HepG2 (cell line): Measurements from ENCODE around the gene TBCE.

Experiments
- ESRRA ChIP-seq: sonication (generic); formaldehyde crosslinking; IDR thresholded peaks from 2 replicates; pipeline ENCODE4 v1.5.1; 2020; ENCODE audit warnings: mild to moderate bottlenecking, low read depth, missing genetic modification reagents
- FIP1L1 ChIP-seq: fragments of 200-400 bp; formaldehyde crosslinking; IDR thresholded peaks from 2 replicates; pipeline ENCODE4 v1.6.1; 2018; ENCODE audit warnings: low read depth, mild to moderate bottlenecking, low read length, moderate library complexity, borderline replicate concordance; ENCODE audit not compliant: insufficient read depth
- FOXP1 ChIP-seq, 2 experiments: fragments of 450-650 bp in 1 of 2; IDR thresholded peaks; 2 replicates each; pipeline ENCODE4 v1.6.1; 2017 to 2018; ENCODE audit warnings: antibody characterized with exemption in 1 of 2
- MXD1 ChIP-seq: sonication (generic); formaldehyde crosslinking; IDR thresholded peaks from 2 replicates; pipeline ENCODE4 v1.4.0; 2020; ENCODE audit warnings: mild to moderate bottlenecking, missing genetic modification reagents
- SOX5 ChIP-seq: IDR thresholded peaks from 2 replicates; pipeline ENCODE4 v1.6.1; 2016; ENCODE audit warnings: borderline replicate concordance
- TCF7 ChIP-seq: sonication (generic); IDR thresholded peaks from 2 replicates; pipeline ENCODE4 v1.6.1; 2016; ENCODE audit warnings: antibody characterized with exemption, low read depth
- ZNF274 ChIP-seq: sonication (generic); formaldehyde crosslinking; IDR thresholded peaks from 2 replicates; pipeline ENCODE4 v1.5.1; 2020; ENCODE audit warnings: mild to moderate bottlenecking, missing genetic modification reagents
- ZNF598 ChIP-seq: sonication (generic); formaldehyde crosslinking; IDR thresholded peaks from 2 replicates; pipeline ENCODE4 v1.5.1; 2020; ENCODE audit warnings: mild to moderate bottlenecking, missing genetic modification reagents, borderline replicate concordance
- ZNF660 ChIP-seq: sonication (generic); formaldehyde crosslinking; IDR thresholded peaks from 2 replicates; pipeline ENCODE4 v1.5.1; 2020; ENCODE audit warnings: mild to moderate bottlenecking, low read depth, missing genetic modification reagents, borderline replicate concordance
- ZNF747 ChIP-seq: sonication (generic); formaldehyde crosslinking; IDR thresholded peaks from 2 replicates; pipeline ENCODE4 v1.8.1; 2023; ENCODE audit warnings: missing genetic modification reagents, mild to moderate bottlenecking, borderline replicate concordance
- TF ChIP-seq, protein P1 (sequence below): sonication (generic); formaldehyde crosslinking; IDR thresholded peaks from 2 replicates; pipeline ENCODE4 v1.5.0; 2020; ENCODE audit warnings: mild to moderate bottlenecking, missing genetic modification reagents, moderate library complexity

GRCh38 chr1:235325139-235325538, 42.1 kb upstream of the TBCE start:
- TF ChIP-seq, protein P1, sequence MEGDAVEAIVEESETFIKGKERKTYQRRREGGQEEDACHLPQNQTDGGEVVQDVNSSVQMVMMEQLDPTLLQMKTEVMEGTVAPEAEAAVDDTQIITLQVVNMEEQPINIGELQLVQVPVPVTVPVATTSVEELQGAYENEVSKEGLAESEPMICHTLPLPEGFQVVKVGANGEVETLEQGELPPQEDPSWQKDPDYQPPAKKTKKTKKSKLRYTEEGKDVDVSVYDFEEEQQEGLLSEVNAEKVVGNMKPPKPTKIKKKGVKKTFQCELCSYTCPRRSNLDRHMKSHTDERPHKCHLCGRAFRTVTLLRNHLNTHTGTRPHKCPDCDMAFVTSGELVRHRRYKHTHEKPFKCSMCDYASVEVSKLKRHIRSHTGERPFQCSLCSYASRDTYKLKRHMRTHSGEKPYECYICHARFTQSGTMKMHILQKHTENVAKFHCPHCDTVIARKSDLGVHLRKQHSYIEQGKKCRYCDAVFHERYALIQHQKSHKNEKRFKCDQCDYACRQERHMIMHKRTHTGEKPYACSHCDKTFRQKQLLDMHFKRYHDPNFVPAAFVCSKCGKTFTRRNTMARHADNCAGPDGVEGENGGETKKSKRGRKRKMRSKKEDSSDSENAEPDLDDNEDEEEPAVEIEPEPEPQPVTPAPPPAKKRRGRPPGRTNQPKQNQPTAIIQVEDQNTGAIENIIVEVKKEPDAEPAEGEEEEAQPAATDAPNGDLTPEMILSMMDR (CRISPR knock-in tag), result no peak
- TF ChIP-seq ZNF660 (CRISPR knock-in tag) (no peak), SOX5 (no peak), ZNF274 (no peak), MXD1 (CRISPR knock-in tag) (no peak), ESRRA (CRISPR knock-in tag) (no peak), FOXP1 (IDR thresholded peaks at IDR 0.05) (no peak), FOXP1 (CRISPR knock-in tag; IDR thresholded peaks at IDR 0.05) (no peak), ZNF598 (CRISPR knock-in tag) (no peak), FIP1L1 (no peak), ZNF747 (CRISPR knock-in tag) (no peak), TCF7 (no peak)
